IMR-90 (cell line): Measurements from ENCODE around the gene SERPING1. TPM values are rescaled to one million over a fixed set of nuclear protein-coding genes. Genes with fewer than 3 reads are reported as not detected.

Experiments used
- ATAC-seq: fragments of 200-7000 bp; cut with Tn5 transposase; 2 replicates; pipeline ENCODE4 v1.9.1; 2020; ENCODE audit warnings: low read depth, mild to moderate bottlenecking, moderate library complexity
- BruUV-seq: library from RNA; stranded (reverse); fragments of 400-500 nt; replicated peaks from 2 replicates; lab custom pipeline; 2021; lab: Mats Ljungman, UMichigan
- CTCF ChIA-PET: fragments of 300-600 bp; formaldehyde crosslinking; extraction: SDS; loops from one replicate; lab custom pipeline; 2021; ENCODE audit warnings: antibody characterized with exemption; lab: Yijun Ruan, JAX
- POLR2A ChIA-PET: fragments of 300-600 bp; sonication (Branson Sonifier 250); formaldehyde crosslinking; loops from one replicate; lab custom pipeline; 2022; ENCODE audit warnings: antibody characterized with exemption; ENCODE audit not compliant: unreplicated experiment; lab: Charles Lee
- DNase-seq: peaks from one replicate; pipeline ENCODE4 v3.0.0; 2013
- H2AFZ ChIP-seq: replicated peaks from 2 replicates; pipeline ENCODE3; 2013; ENCODE audit warnings: low read length, mild to moderate bottlenecking; ENCODE audit not compliant: poor library complexity
- H2AK5ac ChIP-seq: 2 replicates; pipeline ENCODE4 v1.6.1; 2013; ENCODE audit warnings: low read depth, low read length, inconsistent platforms
- H2AK9ac ChIP-seq: replicated peaks from 2 replicates; pipeline ENCODE3; 2013; ENCODE audit warnings: mild to moderate bottlenecking, low read depth, low read length, moderate library complexity; ENCODE audit not compliant: poor library complexity
- H2BK120ac ChIP-seq: 2 replicates; pipeline ENCODE4 v1.6.1; 2013; ENCODE audit warnings: low read depth, low read length, inconsistent platforms
- H2BK15ac ChIP-seq: 3 replicates; pipeline ENCODE4 v1.6.1; 2013; ENCODE audit warnings: low read depth, low read length, inconsistent platforms
- H2BK20ac ChIP-seq: 2 replicates; pipeline ENCODE4 v1.6.1; 2013; ENCODE audit warnings: low read depth, mild to moderate bottlenecking, inconsistent platforms, low read length, moderate library complexity
- H2BK5ac ChIP-seq: 2 replicates; pipeline ENCODE4 v1.6.1; 2013; ENCODE audit warnings: mild to moderate bottlenecking, low read depth, low read length, inconsistent platforms; ENCODE audit not compliant: poor library complexity, severe bottlenecking
- H3K14ac ChIP-seq: replicated peaks from 2 replicates; pipeline ENCODE4 v1.6.1; 2013; ENCODE audit warnings: low read depth, low read length, inconsistent platforms
- H3K18ac ChIP-seq: 2 replicates; pipeline ENCODE4 v1.6.1; 2013; ENCODE audit warnings: low read depth, low read length, control low read depth
- H3K23ac ChIP-seq: 2 replicates; pipeline ENCODE4 v1.6.1; 2013; ENCODE audit warnings: low read depth, low read length, inconsistent platforms
- H3K27ac ChIP-seq: 2 replicates; pipeline ENCODE4 v1.5.1; 2013; ENCODE audit warnings: mild to moderate bottlenecking, control low read depth, low read length; ENCODE audit not compliant: insufficient read depth
- H3K27me3 ChIP-seq: 2 replicates; pipeline ENCODE4 v1.6.1; 2013; ENCODE audit warnings: low read length; ENCODE audit not compliant: control insufficient read depth, insufficient read depth
- H3K36me3 ChIP-seq: 2 replicates; pipeline ENCODE4 v1.6.1; 2013; ENCODE audit warnings: low read length, mixed read lengths; ENCODE audit not compliant: control insufficient read depth, insufficient read depth
- H3K4ac ChIP-seq: 2 replicates; pipeline ENCODE4 v1.6.1; 2013; ENCODE audit warnings: low read depth, low read length, inconsistent platforms
- H3K4me1 ChIP-seq: 2 replicates; pipeline ENCODE4 v1.6.1; 2013; ENCODE audit warnings: low read length, mixed read lengths; ENCODE audit not compliant: control insufficient read depth, insufficient read depth
- H3K4me2 ChIP-seq: 2 replicates; pipeline ENCODE4 v1.6.1; 2013; ENCODE audit warnings: low read depth, mild to moderate bottlenecking, control low read depth, low read length, moderate library complexity
- H3K4me3 ChIP-seq: 2 replicates; pipeline ENCODE4 v1.5.1; 2013; ENCODE audit warnings: low read depth, mild to moderate bottlenecking, control low read depth, low read length, moderate library complexity; ENCODE audit not compliant: insufficient read depth
- H3K56ac ChIP-seq: 2 replicates; pipeline ENCODE4 v1.6.1; 2013; ENCODE audit warnings: low read length, inconsistent platforms; ENCODE audit not compliant: insufficient read depth; ENCODE audit errors: extremely low read depth
- H3K79me1 ChIP-seq, 2 experiments: 2 replicates each; pipeline ENCODE4 v1.6.1; 2013; ENCODE audit warnings: low read length in 2 of 2, inconsistent platforms in 1 of 2, low read depth in 1 of 2
- H3K9ac ChIP-seq: 2 replicates; pipeline ENCODE4 v1.6.1; 2013; ENCODE audit warnings: low read depth, low read length, control low read depth
- H3K9me1 ChIP-seq: 2 replicates; pipeline ENCODE4 v1.6.1; 2013; ENCODE audit warnings: low read length, inconsistent platforms; ENCODE audit not compliant: insufficient read depth
- H3K9me3 ChIP-seq: 2 replicates; pipeline ENCODE4 v1.6.1; 2013; ENCODE audit warnings: low read length; ENCODE audit not compliant: control insufficient read depth, insufficient read depth
- H4K20me1 ChIP-seq: 2 replicates; pipeline ENCODE4 v1.6.1; 2013; ENCODE audit warnings: low read length, inconsistent platforms; ENCODE audit not compliant: insufficient read depth
- H4K5ac ChIP-seq: 2 replicates; pipeline ENCODE4 v1.6.1; 2013; ENCODE audit warnings: mild to moderate bottlenecking, low read depth, low read length, control low read depth
- H4K8ac ChIP-seq, 2 experiments: 2 replicates each; pipeline ENCODE4 v1.6.1; 2013; ENCODE audit warnings: low read depth in 2 of 2, low read length in 2 of 2, control low read depth in 1 of 2, inconsistent platforms in 1 of 2
- H4K91ac ChIP-seq: 2 replicates; pipeline ENCODE4 v1.6.1; 2013; ENCODE audit warnings: low read depth, low read length, inconsistent platforms; ENCODE audit not compliant: insufficient read depth
- CEBPB ChIP-seq: IDR thresholded peaks from 2 replicates; pipeline ENCODE4 v1.6.1; 2012; ENCODE audit warnings: low read depth, low read length, improper control_type of control experiment
- MAZ ChIP-seq: IDR thresholded peaks from 2 replicates; pipeline ENCODE4 v1.6.1; 2012; ENCODE audit warnings: low read depth, mild to moderate bottlenecking, low read length, improper control_type of control experiment, moderate library complexity, borderline replicate concordance
- POLR2A ChIP-seq: IDR thresholded peaks from 2 replicates; pipeline ENCODE4 v1.6.1; 2012; ENCODE audit warnings: mild to moderate bottlenecking, low read depth, low read length
- RAD21 ChIP-seq: IDR thresholded peaks from 2 replicates; pipeline ENCODE4 v1.6.1; 2012; ENCODE audit warnings: low read length, improper control_type of control experiment
- RFX5 ChIP-seq: IDR thresholded peaks from 2 replicates; pipeline ENCODE4 v1.8.0; 2012; ENCODE audit warnings: low read depth, mild to moderate bottlenecking, low read length, moderate library complexity
- SMC3 ChIP-seq: fragments of 150-350 bp; IDR thresholded peaks from 2 replicates; pipeline ENCODE4 v1.6.1; 2016; ENCODE audit warnings: low read depth, mild to moderate bottlenecking, antibody characterized with exemption, low read length, moderate library complexity
- WGBS, 2 experiments: methylation state at CpG; one replicate each; pipeline versions ENCODE4 v1.1.5 to v1.1.7; 2013; ENCODE audit warnings: missing lambda C conversion rate in 2 of 2; ENCODE audit not compliant: insufficient read length in 1 of 2; ENCODE audit errors: extremely low coverage in 2 of 2; 5-methylcytosine and 5-hydroxymethylcytosine counted together
- dilution Hi-C: fragments of 300-500 bp; cut with HindIII; formaldehyde crosslinking; loops from one replicate; pipeline ENCODE4 v1.14.3; 2018; ENCODE audit warnings: low sequenced_read_pairs; ENCODE audit not compliant: unreplicated experiment
- in situ Hi-C: fragments of 300-500 bp; cut with MboI; formaldehyde crosslinking; loops from 3 replicates; pipeline ENCODE4 v1.14.3; 2019; ENCODE audit warnings: low sequenced_read_pairs, inconsistent platforms, mixed read lengths
- intact Hi-C: fragments of 100-400 bp; cut with micrococcal nuclease; formaldehyde crosslinking; loops from 2 replicates; pipeline ENCODE4 v1.10.0; 2022
- polyA plus RNA-seq, 3 experiments: library from polyadenylated mRNA; depleted of rRNA; stranded (reverse); fragments of >200 nt; gene quantifications; 2 replicates each; pipeline ENCODE4 v1.2.3, GENCODE V29; 2012; ENCODE audit warnings: low replicate concordance in 1 of 3
- total RNA-seq: library from RNA; depleted of rRNA; stranded (reverse); fragments of >200 nt; gene quantifications from 2 replicates; pipeline ENCODE4 v1.2.3, GENCODE V29; 2012
- TF ChIP-seq, protein P1 (sequence below): fragments of 150-350 bp; IDR thresholded peaks from 2 replicates; pipeline ENCODE4 v1.6.1; 2016; ENCODE audit warnings: low read depth, mild to moderate bottlenecking, low read length, moderate library complexity, borderline replicate concordance
- TF ChIP-seq, protein P2 (sequence below): fragments of 150-350 bp; IDR thresholded peaks from 2 replicates; pipeline ENCODE4 v1.6.1; 2017; ENCODE audit warnings: mild to moderate bottlenecking, antibody characterized with exemption, low read length, low read depth
- TF ChIP-seq, protein P3 (sequence below): conservative IDR thresholded peaks from 2 replicates; pipeline ENCODE4 v1.5.1; 2012; ENCODE audit warnings: mild to moderate bottlenecking, low read depth, low read length, improper control_type of control experiment

The SERPING1 gene
- total and polyA plus RNA-seq, 2 of the 4 experiments (the other 2 are of a cell fraction) = 2.0 to 30.7 TPM

DNA sequence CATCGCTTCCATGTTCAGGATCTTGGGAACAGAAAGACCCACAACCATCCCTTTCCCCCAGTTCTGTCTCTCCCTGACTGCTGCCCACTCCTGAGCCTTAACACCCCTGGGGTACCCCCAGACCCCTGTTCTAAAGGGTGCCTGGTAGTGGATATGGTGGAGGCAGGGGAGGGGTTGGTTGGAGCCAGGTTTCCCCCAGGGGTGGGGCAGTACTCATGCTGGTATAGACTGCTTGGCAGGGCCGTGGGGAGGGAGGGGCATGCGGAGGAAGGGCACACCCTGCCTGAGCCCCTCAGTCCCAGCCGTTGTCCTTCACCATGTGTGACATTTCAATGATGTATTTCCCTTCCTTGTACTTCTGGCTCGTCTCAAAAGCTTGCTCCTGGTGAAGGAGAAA, 48.2 kb downstream of the SERPING1 start:
- no peak for TF ChIP-seq RAD21
- TF ChIP-seq, protein P1, sequence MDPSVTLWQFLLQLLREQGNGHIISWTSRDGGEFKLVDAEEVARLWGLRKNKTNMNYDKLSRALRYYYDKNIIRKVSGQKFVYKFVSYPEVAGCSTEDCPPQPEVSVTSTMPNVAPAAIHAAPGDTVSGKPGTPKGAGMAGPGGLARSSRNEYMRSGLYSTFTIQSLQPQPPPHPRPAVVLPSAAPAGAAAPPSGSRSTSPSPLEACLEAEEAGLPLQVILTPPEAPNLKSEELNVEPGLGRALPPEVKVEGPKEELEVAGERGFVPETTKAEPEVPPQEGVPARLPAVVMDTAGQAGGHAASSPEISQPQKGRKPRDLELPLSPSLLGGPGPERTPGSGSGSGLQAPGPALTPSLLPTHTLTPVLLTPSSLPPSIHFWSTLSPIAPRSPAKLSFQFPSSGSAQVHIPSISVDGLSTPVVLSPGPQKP = no peak
- TF ChIP-seq SMC3 = no peak
- no peak for TF ChIP-seq CEBPB
- TF ChIP-seq, protein P2, sequence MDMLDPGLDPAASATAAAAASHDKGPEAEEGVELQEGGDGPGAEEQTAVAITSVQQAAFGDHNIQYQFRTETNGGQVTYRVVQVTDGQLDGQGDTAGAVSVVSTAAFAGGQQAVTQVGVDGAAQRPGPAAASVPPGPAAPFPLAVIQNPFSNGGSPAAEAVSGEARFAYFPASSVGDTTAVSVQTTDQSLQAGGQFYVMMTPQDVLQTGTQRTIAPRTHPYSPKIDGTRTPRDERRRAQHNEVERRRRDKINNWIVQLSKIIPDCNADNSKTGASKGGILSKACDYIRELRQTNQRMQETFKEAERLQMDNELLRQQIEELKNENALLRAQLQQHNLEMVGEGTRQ = no peak
- TF ChIP-seq, protein P3, sequence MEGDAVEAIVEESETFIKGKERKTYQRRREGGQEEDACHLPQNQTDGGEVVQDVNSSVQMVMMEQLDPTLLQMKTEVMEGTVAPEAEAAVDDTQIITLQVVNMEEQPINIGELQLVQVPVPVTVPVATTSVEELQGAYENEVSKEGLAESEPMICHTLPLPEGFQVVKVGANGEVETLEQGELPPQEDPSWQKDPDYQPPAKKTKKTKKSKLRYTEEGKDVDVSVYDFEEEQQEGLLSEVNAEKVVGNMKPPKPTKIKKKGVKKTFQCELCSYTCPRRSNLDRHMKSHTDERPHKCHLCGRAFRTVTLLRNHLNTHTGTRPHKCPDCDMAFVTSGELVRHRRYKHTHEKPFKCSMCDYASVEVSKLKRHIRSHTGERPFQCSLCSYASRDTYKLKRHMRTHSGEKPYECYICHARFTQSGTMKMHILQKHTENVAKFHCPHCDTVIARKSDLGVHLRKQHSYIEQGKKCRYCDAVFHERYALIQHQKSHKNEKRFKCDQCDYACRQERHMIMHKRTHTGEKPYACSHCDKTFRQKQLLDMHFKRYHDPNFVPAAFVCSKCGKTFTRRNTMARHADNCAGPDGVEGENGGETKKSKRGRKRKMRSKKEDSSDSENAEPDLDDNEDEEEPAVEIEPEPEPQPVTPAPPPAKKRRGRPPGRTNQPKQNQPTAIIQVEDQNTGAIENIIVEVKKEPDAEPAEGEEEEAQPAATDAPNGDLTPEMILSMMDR = no peak
- no peak for TF ChIP-seq MAZ
- TF ChIP-seq RFX5 = no peak
- TF ChIP-seq POLR2A = no peak
- dilution Hi-C loops = no loop called here

More for the DNA sequence above, 48.2 kb downstream of the SERPING1 start:
- Histone ChIP-seq H4K8ac (no peak overlapping the region), H3K36me3 (peaks cover 6% of the 10 kb centered on the region; the same call in 1 of the 2 replicates), H4K91ac (no peak overlapping the region), H2AFZ (no peak overlapping the region), H3K4me2 (no peak overlapping the region), H2AK5ac (no peak overlapping the region), H2AK9ac (peak overlapping the region; percentile 7), H2BK20ac (no peak overlapping the region), H2BK120ac (no peak overlapping the region), H3K23ac (no peak overlapping the region; the same call in 1 of the 2 replicates), H4K5ac (no peak overlapping the region), H3K9ac (no peak overlapping the region), H3K9me1 (peaks cover 13% of the 10 kb centered on the region; the same call in 1 of the 2 replicates), H3K18ac (no peak overlapping the region), H3K4me3 (no peak overlapping the region), H2BK5ac (no peak overlapping the region), H4K20me1 (peaks cover 77% of the 10 kb centered on the region), H3K4ac (no peak overlapping the region), H3K56ac (no peak overlapping the region), H3K79me1 (peaks cover 19 to 60% of the 10 kb centered on the region in 2 experiments), H3K4me1 (peaks cover 31% of the 10 kb centered on the region), H3K27me3 (no peaks in the 10 kb centered on the region), H3K27ac (no peak overlapping the region), H2BK15ac (no peak overlapping the region), H3K14ac (no peak overlapping the region), H3K9me3 (no peaks in the 10 kb centered on the region)
- in situ Hi-C loops (loop anchor here (10.0 kb wide), 2 partner anchors 151 to 191 kb away; no protein-coding TSS in a partner anchor), intact Hi-C loops (loop anchor here (1.0 to 5.0 kb wide), 2 partner anchors 77 to 877 kb away; no protein-coding TSS in a partner anchor)
- BruUV-seq = no TSS peak
- WGBS, 2 experiments = 0% methylated on average over 1 of the region's 5 CpGs; no CpG with 5 or more reads in 1 of the 2 experiments
- DNase-seq = no peak
- POLR2A ChIA-PET = no interaction called here
- CTCF ChIA-PET = interaction anchor here (2.4 kb wide), 1 partner anchor 78 kb away, joined by 12 read pairs; the partner anchor contains the start of gene UBE2L6
- no peak for ATAC-seq
